Measurements from ENCODE around the gene ZNF565.
"Not testable (repeated sequence)": the region's sequence is repeated elsewhere in the genome, so short reads cannot be mapped to it uniquely, and the experiment has no call there.

ZNF565 gene

GRCh38 chr19:36254848-36255247, 40.4 kb upstream of the ZNF565 start:
- Histone ChIP-seq H3K9ac (no peak overlapping the region), H3K27ac (no peak overlapping the region), H3K27me3 (peaks cover 0 to 14% (median 8%) of the 10 kb centered on the region in 11 experiments; a peak in 14 of 22 replicates), H3K4me3 (no peak overlapping the region), H3K36me3 (peaks cover 0 to 14% (median 0%) of the 10 kb centered on the region in 11 experiments; a peak in 9 of 22 replicates), H3K4me2 (no peak overlapping the region), H4K20me1 (no peaks in the 10 kb centered on the region), H3K4me1 (peaks cover 0 to 10% (median 3%) of the 10 kb centered on the region in 10 experiments; a peak in 11 of 20 replicates), H3K9me3 (replicated peaks in 1 of 11) (peaks cover 0 to 36% (median 14%) of the 10 kb centered on the region in 11 experiments; a peak in 13 of 22 replicates)
- TF ChIP-seq Cebpa-rat (IDR thresholded peaks at IDR 0.05) = no peak

- no peak overlapping the region for H3K27ac ChIP-seq
- no peak overlapping the region for H3K9ac ChIP-seq
- H4K20me1 ChIP-seq = no peaks in the 10 kb centered on the region
- TF ChIP-seq Cebpa-rat (IDR thresholded peaks at IDR 0.05) = no peak
- H3K4me2 ChIP-seq = no peak overlapping the region
- peaks cover 0 to 4% (median 1%) of the 10 kb centered on the region in 11 experiments; a peak in 10 of 22 replicates for H3K27me3 ChIP-seq
- H3K36me3 ChIP-seq = peaks cover 0 to 14% (median 0%) of the 10 kb centered on the region in 11 experiments; a peak in 9 of 22 replicates
- H3K9me3 ChIP-seq (replicated peaks in 1 of 11) = peaks cover 0 to 20% (median 9%) of the 10 kb centered on the region in 11 experiments; a peak in 11 of 22 replicates
- peaks cover 0 to 10% (median 3%) of the 10 kb centered on the region in 10 experiments; a peak in 11 of 20 replicates for H3K4me1 ChIP-seq
- H3K4me3 ChIP-seq = no peak overlapping the region
Observed at GRCh38 chr19:36252047-36252446, 37.6 kb upstream of the ZNF565 start.

DNA sequence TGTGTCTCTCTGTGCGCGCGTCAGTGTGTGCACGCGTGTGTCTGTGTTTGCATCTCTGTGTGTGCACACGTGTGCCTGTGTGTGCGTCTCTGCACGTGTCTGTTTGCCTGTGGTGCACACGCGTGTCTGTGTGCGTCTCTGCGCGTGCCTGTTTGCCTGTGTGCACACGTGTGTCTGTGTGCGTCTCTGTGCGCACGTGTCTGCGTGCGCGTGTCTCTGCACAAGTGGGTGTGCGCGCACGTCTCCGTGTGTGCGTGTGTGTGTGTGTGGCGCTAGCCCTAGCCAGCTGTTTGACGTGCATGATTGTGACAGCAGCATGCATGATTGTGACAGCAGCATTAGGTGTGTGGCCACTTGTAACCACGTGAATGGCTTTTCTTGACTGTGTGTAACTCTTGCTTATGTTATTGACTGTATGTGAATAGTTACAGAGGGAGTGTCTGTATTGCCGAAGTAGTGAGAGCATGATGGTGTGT, 31.6 kb upstream of the ZNF565 start:
- H3K27me3 ChIP-seq = no peaks in the 10 kb centered on the region
- no peak overlapping the region for H3K9ac ChIP-seq
- H3K36me3 ChIP-seq = peaks cover 0 to 19% (median 14%) of the 10 kb centered on the region in 11 experiments; a peak in 17 of 22 replicates
- no peak overlapping the region for H3K4me3 ChIP-seq
- no peak overlapping the region for H3K4me2 ChIP-seq
- TF ChIP-seq Cebpa-rat (IDR thresholded peaks at IDR 0.05) = no peak
- H3K27ac ChIP-seq = no peak overlapping the region
- 0 out of 22 replicates have a peak, but pooled peaks cover 0 to 2% (median 0%) of the 10 kb centered on the region in 11 experiments for H4K20me1 ChIP-seq
- peaks cover 24 to 37% (median 30%) of the 10 kb centered on the region in 11 experiments for H3K9me3 ChIP-seq (replicated peaks in 1 of 11)
- H3K4me1 ChIP-seq = peaks cover 0 to 4% (median 1%) of the 10 kb centered on the region in 10 experiments; a peak in 11 of 20 replicates

- peaks cover 0 to 8% (median 0%) of the 10 kb centered on the region in 11 experiments; a peak in 5 of 22 replicates for H4K20me1 ChIP-seq
- peaks cover 24 to 37% (median 30%) of the 10 kb centered on the region in 11 experiments for H3K9me3 ChIP-seq (replicated peaks in 1 of 11)
- no peak overlapping the region for H3K4me2 ChIP-seq
- no peak overlapping the region for H3K9ac ChIP-seq
- no peak overlapping the region for H3K27ac ChIP-seq
- no peaks in the 10 kb centered on the region for H3K27me3 ChIP-seq
- TF ChIP-seq Cebpa-rat (IDR thresholded peaks at IDR 0.05) = no peak
- no peak overlapping the region for H3K4me3 ChIP-seq
- no peaks in the 10 kb centered on the region for H3K4me1 ChIP-seq
- H3K36me3 ChIP-seq = peaks cover 4 to 25% (median 20%) of the 10 kb centered on the region in 11 experiments; a peak in 20 of 22 replicates
Observed at GRCh38 chr19:36245210-36246005, 30.9 kb upstream of the ZNF565 start.

DNA sequence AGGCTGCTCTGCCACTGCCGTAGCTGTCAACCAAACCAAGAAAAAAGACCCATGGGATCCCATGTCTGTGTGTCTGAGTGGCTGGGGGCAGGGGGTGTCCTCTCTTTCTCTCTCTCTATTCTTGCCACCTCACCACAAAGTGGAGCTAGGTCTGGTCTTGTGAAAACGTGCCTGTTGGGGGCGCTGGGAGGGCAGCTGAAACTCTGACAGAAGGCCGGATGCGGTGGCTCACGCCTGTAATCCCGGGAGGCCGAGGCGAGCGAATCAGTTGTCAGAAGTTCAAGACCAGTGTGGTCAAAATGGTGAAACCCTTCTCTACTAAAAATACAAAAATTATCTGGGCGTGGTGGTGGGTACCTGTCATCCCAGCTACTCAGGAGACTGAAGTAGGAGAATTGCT, 29.6 kb upstream of the ZNF565 start:
- Histone ChIP-seq H3K27ac (no peak overlapping the region), H3K36me3 (peaks cover 18 to 39% (median 34%) of the 10 kb centered on the region in 11 experiments), H3K27me3 (no peaks in the 10 kb centered on the region), H3K9ac (no peak overlapping the region), H3K9me3 (replicated peaks in 1 of 11) (peaks cover 24 to 37% (median 30%) of the 10 kb centered on the region in 11 experiments), H3K4me1 (no peaks in the 10 kb centered on the region), H3K4me2 (no peak overlapping the region), H3K4me3 (no peak overlapping the region), H4K20me1 (peaks cover 0 to 19% (median 4%) of the 10 kb centered on the region in 11 experiments; a peak in 13 of 22 replicates)
- TF ChIP-seq Cebpa-rat (IDR thresholded peaks at IDR 0.05) = no peak

GRCh38 chr19:36236946-36237310, 22.5 kb upstream of the ZNF565 start:
- H3K27ac ChIP-seq = no peak overlapping the region
- H3K4me3 ChIP-seq = peak overlapping the region in 2 of 10 experiments; percentile 1 to 6; a peak in 1 of 20 replicates
- peaks cover 0 to 84% (median 21%) of the 10 kb centered on the region in 11 experiments; a peak in 16 of 22 replicates for H4K20me1 ChIP-seq
- peaks cover 87 to 95% (median 89%) of the 10 kb centered on the region in 11 experiments for H3K36me3 ChIP-seq
- no peaks in the 10 kb centered on the region for H3K4me1 ChIP-seq
- H3K9ac ChIP-seq = no peak overlapping the region
- no peaks in the 10 kb centered on the region for H3K27me3 ChIP-seq
- peaks cover 53 to 64% (median 56%) of the 10 kb centered on the region in 11 experiments for H3K9me3 ChIP-seq (replicated peaks in 1 of 11)
- no peak overlapping the region for H3K4me2 ChIP-seq
- TF ChIP-seq Cebpa-rat (IDR thresholded peaks at IDR 0.05) = no peak

DNA sequence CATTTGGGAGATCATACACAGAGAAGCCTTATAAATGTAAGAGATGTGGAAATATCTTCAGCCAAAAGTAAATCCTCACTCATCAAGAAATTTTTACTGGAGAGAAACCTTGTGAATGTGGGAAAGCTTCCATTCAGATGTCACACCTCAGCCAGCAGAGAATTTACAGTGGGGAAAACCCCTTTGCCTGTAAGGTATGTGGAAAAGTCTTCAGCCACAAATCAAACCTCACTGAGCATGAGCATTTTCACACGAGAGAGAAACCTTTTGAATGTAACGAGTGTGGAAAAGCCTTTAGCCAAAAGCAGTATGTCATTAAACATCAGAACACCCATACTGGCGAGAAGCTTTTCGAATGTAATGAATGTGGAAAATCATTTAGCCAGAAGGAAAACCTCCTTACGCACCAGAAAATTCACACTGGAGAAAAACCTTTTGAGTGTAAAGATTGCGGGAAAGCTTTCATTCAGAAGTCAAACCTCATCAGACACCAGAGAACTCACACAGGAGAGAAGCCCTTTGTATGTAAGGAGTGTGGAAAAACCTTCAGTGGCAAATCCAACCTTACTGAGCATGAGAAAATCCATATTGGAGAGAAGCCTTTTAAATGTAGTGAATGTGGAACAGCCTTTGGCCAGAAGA, 22.0 kb upstream of the ZNF565 start:
- Histone ChIP-seq H3K4me2 (no peak overlapping the region), H3K36me3 (peaks cover 92 to 100% (median 94%) of the 10 kb centered on the region in 11 experiments), H4K20me1 (peaks cover 0 to 89% (median 26%) of the 10 kb centered on the region in 11 experiments; a peak in 16 of 22 replicates), H3K27ac (no peak overlapping the region), H3K4me3 (peak overlapping the region in 2 of 10 experiments; percentile 1 to 6; a peak in 1 of 20 replicates), H3K4me1 (no peaks in the 10 kb centered on the region), H3K9me3 (replicated peaks in 1 of 11) (peaks cover 57 to 69% (median 61%) of the 10 kb centered on the region in 11 experiments), H3K27me3 (no peaks in the 10 kb centered on the region), H3K9ac (no peak overlapping the region)
- no peak for TF ChIP-seq Cebpa-rat (IDR thresholded peaks at IDR 0.05)

DNA sequence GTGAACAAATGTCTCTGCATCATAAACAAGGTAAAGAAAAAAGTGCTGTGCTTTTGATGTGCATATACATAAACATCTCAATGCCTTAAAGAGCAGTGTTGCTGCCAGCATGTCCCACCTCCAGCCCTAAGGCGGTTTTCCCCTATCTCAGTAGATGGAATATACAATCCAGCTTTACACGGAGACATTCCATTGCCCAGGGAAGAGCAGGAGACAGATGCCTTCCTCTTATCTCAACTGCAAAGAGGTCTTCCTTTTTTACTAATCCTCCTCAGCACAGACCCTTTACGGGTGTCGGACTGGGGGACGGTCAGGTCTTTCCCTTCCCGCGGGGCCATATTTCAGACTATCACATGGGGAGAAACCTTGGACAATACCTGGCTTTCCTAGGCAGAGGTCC, 19.2 kb upstream of the ZNF565 start:
- not testable (repeated sequence) for H3K27ac ChIP-seq, H3K4me2 ChIP-seq, H3K4me3 ChIP-seq, H3K27me3 ChIP-seq, H3K9ac ChIP-seq, H3K4me1 ChIP-seq
- Histone ChIP-seq H3K9me3 (replicated peaks in 1 of 11) (peaks cover 63 to 91% (median 77%) of the 10 kb centered on the region in 11 experiments), H4K20me1 (peaks cover 0 to 97% (median 49%) of the 10 kb centered on the region in 11 experiments; a peak in 21 of 22 replicates), H3K36me3 (peaks cover 100% of the 10 kb centered on the region in 11 experiments)
